Stimulated activated CD4-positive, alpha-beta T cell treated with anti-CD3 and anti-CD28 coated beads, Interleukin-2, amount 100 ng/mL, for 48 hours (primary cell): ENCODE data around the gene NEU1.

Source experiments
- DNase-seq, 2 donors: peaks; one replicate each; pipeline ENCODE4 v3.0.0-alpha.2; 2020

NEU1 gene

GRCh38 chr6:31892821-31893220, 30.2 kb upstream of the NEU1 start:
- DNase-seq = no peak

- DNase-seq = no peak
Measured at GRCh38 chr6:31889331-31889972, 26.8 kb upstream of the NEU1 start.

- peak; percentile 52 to 62 for DNase-seq
Measured at GRCh38 chr6:31888276-31889258, 25.9 kb upstream of the NEU1 start.

- DNase-seq = no peak
Measured at GRCh38 chr6:31887173-31888007, 24.8 kb upstream of the NEU1 start.

GRCh38 chr6:31886541-31886991, 23.9 kb upstream of the NEU1 start:
- no peak for DNase-seq

- no peak for DNase-seq
Measured at GRCh38 chr6:31884528-31885035, 22.0 kb upstream of the NEU1 start.

- DNase-seq = no peak
Measured at GRCh38 chr6:31883676-31884075, 21.1 kb upstream of the NEU1 start.

- no peak for DNase-seq
Measured at GRCh38 chr6:31882344-31882743, 19.7 kb upstream of the NEU1 start.

GRCh38 chr6:31881136-31881859, 18.7 kb upstream of the NEU1 start:
- DNase-seq = no peak

GRCh38 chr6:31880616-31881015, 18.0 kb upstream of the NEU1 start:
- DNase-seq = no peak

- no peak for DNase-seq
Measured at GRCh38 chr6:31879901-31880300, 17.3 kb upstream of the NEU1 start.

- no peak for DNase-seq
Measured at GRCh38 chr6:31879143-31879542, 16.5 kb upstream of the NEU1 start.

GRCh38 chr6:31878726-31879125, 16.1 kb upstream of the NEU1 start, which contains the start of gene SLC44A4:
Gene SLC44A4 (minus strand): TSS chr6:31878997. CDS start chr6:31878980, 17 bp downstream.
- DNase-seq = no peak

GRCh38 chr6:31878222-31878621, 15.6 kb upstream of the NEU1 start:
- no peak for DNase-seq

- no peak for DNase-seq
Measured at GRCh38 chr6:31877651-31878161, 15.1 kb upstream of the NEU1 start.

GRCh38 chr6:31877125-31877650, 14.6 kb upstream of the NEU1 start:
- DNase-seq = no peak

- DNase-seq = no peak
Measured at GRCh38 chr6:31876357-31876756, 13.7 kb upstream of the NEU1 start.

- no peak for DNase-seq
Measured at GRCh38 chr6:31875877-31876276, 13.3 kb upstream of the NEU1 start.

GRCh38 chr6:31874836-31875572, 12.4 kb upstream of the NEU1 start:
- no peak for DNase-seq

- DNase-seq = no peak
Measured at GRCh38 chr6:31874084-31874670, 11.6 kb upstream of the NEU1 start.
